BLaER1 treated with 17β-estradiol and CSF1 and Interleukin-3, amounts not matched to agents 10 nM and 100 nM (cell line): ENCODE results near the gene TTLL3.
"Not testable (repeated sequence)": the region's sequence is repeated elsewhere in the genome, so short reads cannot be mapped to it uniquely, and the experiment has no call there.

ENCODE experiments used
- H3K27ac ChIP-seq, 11 experiments: shearing (Covaris generic); formaldehyde crosslinking; 2 replicates each; pipeline ENCODE4 v1.8.1; 2022
- H3K27me3 ChIP-seq, 11 experiments: shearing (Covaris generic); formaldehyde crosslinking; 2 replicates each; pipeline ENCODE4 v1.8.1; 2022
- H3K36me3 ChIP-seq, 11 experiments: shearing (Covaris generic); formaldehyde crosslinking; 2 replicates each; pipeline ENCODE4 v1.8.1; 2022
- H3K4me1 ChIP-seq, 10 experiments: shearing (Covaris generic); formaldehyde crosslinking; 2 replicates each; pipeline ENCODE4 v1.8.1; 2022
- H3K4me2 ChIP-seq, 11 experiments: shearing (Covaris generic); formaldehyde crosslinking; 2 replicates each; pipeline ENCODE4 v1.8.1; 2022
- H3K4me3 ChIP-seq, 10 experiments: shearing (Covaris generic); formaldehyde crosslinking; 2 replicates each; pipeline ENCODE4 v1.8.1; 2022
- H3K9ac ChIP-seq, 11 experiments: shearing (Covaris generic); formaldehyde crosslinking; 2 replicates each; pipeline ENCODE4 v1.8.1; 2022
- H3K9me3 ChIP-seq, 11 experiments: shearing (Covaris generic); formaldehyde crosslinking; replicated peaks in 1 of 11; 2 replicates each; pipeline ENCODE4 v1.8.1; 2022
- H4K20me1 ChIP-seq, 11 experiments: shearing (Covaris generic); formaldehyde crosslinking; 2 replicates each; pipeline ENCODE4 v1.8.1; 2022
- Cebpa-rat ChIP-seq, 11 experiments: shearing (Covaris generic); IDR thresholded peaks; 2 replicates each; pipeline ENCODE4 v1.8.1; 2022

Gene TTLL3

DNA sequence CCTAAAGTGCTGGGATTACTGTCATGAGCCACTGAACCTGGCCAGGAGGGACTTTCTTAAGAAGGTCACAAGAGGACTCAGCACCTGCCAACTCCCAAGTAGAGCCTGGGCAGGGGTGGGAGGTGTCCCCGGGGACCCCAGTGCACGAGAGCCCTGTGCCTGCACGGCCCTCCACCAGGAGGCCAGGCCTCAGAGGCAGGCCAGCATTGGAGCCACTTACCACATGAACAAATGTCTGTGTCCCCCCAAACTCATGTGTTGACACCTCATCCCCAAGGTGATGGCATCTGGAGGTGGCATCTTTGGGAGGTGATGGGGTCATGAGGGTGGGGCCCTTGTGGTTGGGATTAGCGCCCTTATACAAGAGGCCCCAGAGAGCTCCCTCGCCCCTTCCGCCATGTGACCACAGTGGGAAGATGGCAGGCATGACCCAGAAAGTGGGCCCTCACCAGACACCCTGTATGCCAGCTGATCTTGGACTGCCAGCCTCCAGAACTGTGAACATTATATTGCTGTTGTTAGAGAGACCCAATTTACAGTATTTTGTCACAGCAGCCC, 36.9 kb downstream of the TTLL3 start:
- no peak overlapping the region for H3K9ac ChIP-seq

GRCh38 chr3:9847870-9848269, 37.8 kb downstream of the TTLL3 start:
- H3K4me3 ChIP-seq, H3K27ac ChIP-seq, H3K4me2 ChIP-seq, H3K36me3 ChIP-seq, H3K9me3 ChIP-seq, H4K20me1 ChIP-seq, H3K9ac ChIP-seq, H3K27me3 ChIP-seq: not testable (repeated sequence)
- H3K4me1 ChIP-seq, result peaks cover 11 to 18% (median 16%) of the 10 kb centered on the region in 10 experiments

More for the DNA sequence above, 36.9 kb downstream of the TTLL3 start:
- H3K4me3 ChIP-seq, result no peak overlapping the region
- no peaks in the 10 kb centered on the region for H4K20me1 ChIP-seq
- no peak for TF ChIP-seq Cebpa-rat (IDR thresholded peaks at IDR 0.05)
- no peaks in the 10 kb centered on the region for H3K9me3 ChIP-seq
- H3K4me2 ChIP-seq, result no peak overlapping the region
- H3K4me1 ChIP-seq, result peaks cover 17 to 26% (median 25%) of the 10 kb centered on the region in 10 experiments
- no peaks in the 10 kb centered on the region for H3K27me3 ChIP-seq
- peaks cover under 1 to 4% (median 1%) of the 10 kb centered on the region in 11 experiments; a peak in 14 of 22 replicates for H3K36me3 ChIP-seq
- no peak overlapping the region for H3K27ac ChIP-seq

- H3K9me3 ChIP-seq, H3K4me3 ChIP-seq, H3K27ac ChIP-seq, H4K20me1 ChIP-seq, H3K4me2 ChIP-seq, H3K9ac ChIP-seq, H3K27me3 ChIP-seq, H3K36me3 ChIP-seq: not testable (repeated sequence)
- peaks cover 6 to 13% (median 12%) of the 10 kb centered on the region in 10 experiments for H3K4me1 ChIP-seq
These were observed 38.8 kb downstream of the TTLL3 start for GRCh38 chr3:9848860-9849259.

- not testable (repeated sequence) for H3K27ac ChIP-seq, H3K36me3 ChIP-seq, H3K9ac ChIP-seq, H3K27me3 ChIP-seq, H3K4me3 ChIP-seq, H3K9me3 ChIP-seq, H3K4me1 ChIP-seq, H4K20me1 ChIP-seq, H3K4me2 ChIP-seq
These were observed 41.3 kb downstream of the TTLL3 start for GRCh38 chr3:9851383-9851782.

DNA sequence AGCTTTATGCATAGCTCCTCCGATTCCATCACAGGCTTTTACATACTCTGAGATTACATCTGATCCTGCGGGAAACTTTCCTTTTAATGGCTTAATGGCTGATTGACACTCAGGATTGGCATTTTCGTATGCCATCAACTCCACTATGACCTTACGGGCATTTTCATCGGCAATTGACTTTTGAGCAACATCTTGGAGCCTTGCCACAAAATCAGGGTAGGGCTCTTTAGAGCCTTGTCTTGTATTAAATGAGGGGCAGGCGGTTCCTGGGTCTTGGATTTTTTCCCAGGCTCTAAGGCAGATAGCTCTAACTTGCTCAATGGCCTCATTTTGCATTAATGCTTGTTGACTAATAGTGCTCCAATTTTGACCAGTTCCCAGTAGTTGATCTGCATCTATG, 41.9 kb downstream of the TTLL3 start:
- H3K4me3 ChIP-seq, H3K36me3 ChIP-seq, H3K27ac ChIP-seq, H3K9ac ChIP-seq, H3K4me2 ChIP-seq, H4K20me1 ChIP-seq, H3K9me3 ChIP-seq, H3K27me3 ChIP-seq, H3K4me1 ChIP-seq: not testable (repeated sequence)

- no peak overlapping the region for H3K4me3 ChIP-seq
- H3K4me2 ChIP-seq, result no peak overlapping the region
- H3K4me1 ChIP-seq, result no peaks in the 10 kb centered on the region
- no peak overlapping the region for H3K9ac ChIP-seq
- no peaks in the 10 kb centered on the region for H3K36me3 ChIP-seq
- H3K27me3 ChIP-seq, result no peaks in the 10 kb centered on the region
- no peak for TF ChIP-seq Cebpa-rat (IDR thresholded peaks at IDR 0.05)
- no peaks in the 10 kb centered on the region for H4K20me1 ChIP-seq
- no peaks in the 10 kb centered on the region for H3K9me3 ChIP-seq
- H3K27ac ChIP-seq, result no peak overlapping the region
These were observed 42.5 kb downstream of the TTLL3 start for GRCh38 chr3:9852528-9852927.

DNA sequence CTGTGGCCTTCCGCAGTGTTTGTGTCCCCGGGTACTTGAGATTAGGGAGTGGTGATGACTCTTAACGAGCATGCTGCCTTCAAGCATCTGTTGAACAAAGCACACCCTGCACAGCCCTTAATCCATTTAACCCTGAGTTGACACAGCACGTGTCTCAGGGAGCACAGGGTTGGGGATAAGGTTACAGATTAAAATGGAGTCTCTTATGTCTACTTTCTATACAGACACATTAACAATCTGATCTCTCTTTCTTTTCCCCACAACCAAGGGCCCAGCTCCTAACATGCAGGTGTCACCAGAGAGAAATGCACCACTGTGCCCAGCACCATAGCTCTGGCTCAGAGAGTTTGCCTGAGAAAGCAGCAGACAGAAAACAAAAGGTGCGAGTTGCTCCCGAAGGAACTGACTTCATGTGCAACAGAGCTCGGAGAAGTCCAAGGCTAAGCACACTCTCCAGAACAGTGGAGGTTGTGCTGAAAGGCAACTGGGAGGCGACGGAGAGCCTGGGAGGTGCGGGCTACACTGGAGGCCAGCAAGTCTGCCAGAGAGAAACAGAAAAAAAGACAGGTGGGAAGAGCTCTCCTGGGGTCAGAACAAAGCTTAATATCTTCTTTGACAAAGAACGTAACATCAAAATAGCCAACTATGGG, 44.4 kb downstream of the TTLL3 start:
- not testable (repeated sequence) for H3K27ac ChIP-seq, H3K9ac ChIP-seq, H3K9me3 ChIP-seq

DNA sequence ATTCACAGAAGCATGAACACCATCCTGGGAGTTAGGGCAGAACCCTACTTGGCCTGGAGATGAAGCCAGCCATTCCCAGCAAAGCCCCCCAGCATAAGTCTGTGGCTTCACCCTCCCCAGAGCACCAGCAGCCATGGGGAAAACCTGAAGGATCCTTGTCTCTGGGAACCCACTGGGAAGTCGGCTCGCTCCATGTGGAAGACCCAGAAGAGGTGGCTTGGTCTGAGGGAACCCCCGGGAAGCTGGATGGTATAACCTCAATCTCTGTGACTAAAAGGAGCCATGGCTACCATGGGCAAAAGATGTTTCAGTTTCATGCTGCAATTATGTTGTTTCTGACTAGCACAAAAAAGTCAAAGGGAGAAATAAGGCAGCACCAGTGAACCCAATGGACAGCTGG, 45.5 kb downstream of the TTLL3 start:
- Histone ChIP-seq H3K4me3 (no peak overlapping the region), H3K4me1 (no peaks in the 10 kb centered on the region), H3K27ac (no peak overlapping the region), H3K9ac (no peak overlapping the region), H3K27me3 (no peaks in the 10 kb centered on the region), H3K4me2 (no peak overlapping the region), H3K9me3 (no peaks in the 10 kb centered on the region), H3K36me3 (no peaks in the 10 kb centered on the region), H4K20me1 (no peaks in the 10 kb centered on the region)
- no peak for TF ChIP-seq Cebpa-rat (IDR thresholded peaks at IDR 0.05)

More for the DNA sequence above, 44.4 kb downstream of the TTLL3 start:
- not testable (repeated sequence) for H3K36me3 ChIP-seq, H3K4me1 ChIP-seq, H3K4me3 ChIP-seq, H3K4me2 ChIP-seq, H4K20me1 ChIP-seq, H3K27me3 ChIP-seq

DNA sequence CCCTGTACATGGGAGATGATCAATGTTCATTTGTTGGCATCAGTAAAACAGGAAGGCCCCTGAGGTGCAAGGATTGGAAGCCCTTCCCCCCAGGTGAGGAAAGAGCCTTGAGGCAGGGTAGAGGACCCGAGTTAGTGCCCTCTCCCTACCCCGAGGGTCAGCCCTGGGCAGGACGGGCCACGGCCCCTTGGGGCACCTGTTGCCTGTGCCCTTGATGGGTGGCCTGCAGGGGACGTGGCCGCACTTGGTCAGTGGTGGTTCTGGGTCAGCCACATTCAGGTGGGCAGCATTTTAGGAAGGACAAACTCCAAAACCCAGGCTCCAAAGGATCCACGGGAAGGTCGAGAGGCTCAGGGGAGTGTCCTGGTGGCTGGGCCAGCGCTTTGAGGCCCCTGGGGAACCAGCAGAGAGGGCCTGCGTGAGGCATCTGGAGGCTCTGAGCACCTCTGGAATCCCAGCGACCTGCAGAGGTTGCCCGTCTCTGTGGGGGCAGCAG, 49.5 kb downstream of the TTLL3 start:
- H3K4me1 ChIP-seq, result peaks cover 0 to 7% (median 0%) of the 10 kb centered on the region in 10 experiments; a peak in 3 of 20 replicates
- H4K20me1 ChIP-seq, result no peaks in the 10 kb centered on the region
- H3K36me3 ChIP-seq, result no peaks in the 10 kb centered on the region
- H3K4me2 ChIP-seq, result no peak overlapping the region
- no peaks in the 10 kb centered on the region for H3K9me3 ChIP-seq
- H3K27me3 ChIP-seq, result peaks cover 5 to 12% (median 9%) of the 10 kb centered on the region in 11 experiments; a peak in 13 of 22 replicates
- TF ChIP-seq Cebpa-rat (IDR thresholded peaks at IDR 0.05), result no peak
- no peak overlapping the region for H3K9ac ChIP-seq
- no peak overlapping the region for H3K4me3 ChIP-seq
- H3K27ac ChIP-seq, result no peak overlapping the region

DNA sequence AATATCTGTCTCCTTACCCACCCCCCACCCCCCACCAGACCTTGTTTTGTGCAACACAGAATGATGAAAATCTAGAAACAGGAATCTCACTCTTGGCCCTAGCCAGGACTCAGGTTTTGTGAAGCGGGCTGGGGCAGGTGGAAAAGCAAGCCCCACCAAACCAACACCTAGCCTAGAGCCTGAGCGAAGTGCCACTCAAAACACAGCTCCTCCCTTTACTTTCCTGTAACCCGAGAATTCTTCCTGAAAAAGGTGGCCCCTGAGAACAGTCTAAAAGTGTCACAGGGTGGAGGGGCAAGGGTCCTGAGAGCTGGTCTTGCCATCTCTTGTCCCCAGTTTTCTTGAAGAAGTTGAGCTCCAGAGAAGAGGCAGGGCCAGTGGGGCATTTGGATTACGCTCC, 51.1 kb downstream of the TTLL3 start:
- no peak overlapping the region for H3K27ac ChIP-seq
- no peak for TF ChIP-seq Cebpa-rat (IDR thresholded peaks at IDR 0.05)
- H3K9ac ChIP-seq, result no peak overlapping the region
- H3K9me3 ChIP-seq, result no peaks in the 10 kb centered on the region
- H3K27me3 ChIP-seq, result peaks cover 5 to 12% (median 9%) of the 10 kb centered on the region in 11 experiments; a peak in 13 of 22 replicates
- no peak overlapping the region for H3K4me3 ChIP-seq
- H4K20me1 ChIP-seq, result no peaks in the 10 kb centered on the region
- no peaks in the 10 kb centered on the region for H3K36me3 ChIP-seq
- peaks cover 0 to 7% (median 0%) of the 10 kb centered on the region in 10 experiments; a peak in 3 of 20 replicates for H3K4me1 ChIP-seq
- no peak overlapping the region for H3K4me2 ChIP-seq
